CMK (cell line): ENCODE results near the gene LDLRAD2.
A peak's percentile ranks its signal among the peaks of the same experiment; 100 is the strongest.

Experiments used
- DNase-seq: peaks from one replicate; pipeline ENCODE4 v3.0.0-alpha.2; 2010; ENCODE audit warnings: low read depth

LDLRAD2 gene

DNA sequence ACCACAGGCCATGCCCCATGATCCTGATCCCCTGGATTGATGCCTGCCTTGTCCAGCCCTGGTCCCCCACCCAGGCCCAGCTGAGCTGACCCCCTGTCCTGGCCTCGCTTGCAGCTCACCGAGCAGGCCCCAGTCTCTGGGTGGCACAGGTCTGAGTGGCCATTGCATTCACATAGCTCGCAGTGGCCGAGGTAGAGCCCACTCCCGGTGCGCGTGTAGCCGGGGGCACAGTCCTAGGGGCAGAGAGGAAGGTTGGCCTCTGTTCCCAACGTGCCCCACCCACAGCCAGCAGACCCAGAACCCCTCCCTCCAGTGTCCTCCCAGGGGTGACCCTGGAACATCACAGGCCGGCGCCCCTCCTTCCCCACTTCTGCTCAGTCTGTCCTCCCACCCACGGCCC is 51.9 kb downstream of the LDLRAD2 start:
- DNase-seq: no peak

DNA sequence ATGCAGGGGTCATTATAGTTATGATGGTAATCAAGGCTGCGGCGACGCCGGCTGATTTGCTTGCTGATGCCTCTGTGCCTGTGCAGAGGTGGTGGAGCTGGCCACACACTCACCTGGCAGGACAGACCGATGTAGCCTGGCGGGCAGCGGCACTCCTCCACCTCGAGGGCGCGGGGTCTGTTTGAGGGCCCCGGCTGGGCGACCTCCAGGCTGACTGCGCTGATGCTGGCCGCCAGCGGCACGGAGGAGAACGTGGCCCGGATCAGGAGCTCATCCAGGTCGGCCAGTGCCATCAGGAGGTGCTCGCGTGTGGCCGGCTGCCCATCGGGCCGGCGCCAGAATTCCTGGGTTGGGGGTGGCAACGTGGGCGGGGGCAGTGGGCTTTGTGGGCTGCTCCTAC is 52.7 kb downstream of the LDLRAD2 start:
- no peak for DNase-seq

- DNase-seq: no peak
Observed at GRCh38 chr1:21865609-21865942, 53.5 kb downstream of the LDLRAD2 start.

DNA sequence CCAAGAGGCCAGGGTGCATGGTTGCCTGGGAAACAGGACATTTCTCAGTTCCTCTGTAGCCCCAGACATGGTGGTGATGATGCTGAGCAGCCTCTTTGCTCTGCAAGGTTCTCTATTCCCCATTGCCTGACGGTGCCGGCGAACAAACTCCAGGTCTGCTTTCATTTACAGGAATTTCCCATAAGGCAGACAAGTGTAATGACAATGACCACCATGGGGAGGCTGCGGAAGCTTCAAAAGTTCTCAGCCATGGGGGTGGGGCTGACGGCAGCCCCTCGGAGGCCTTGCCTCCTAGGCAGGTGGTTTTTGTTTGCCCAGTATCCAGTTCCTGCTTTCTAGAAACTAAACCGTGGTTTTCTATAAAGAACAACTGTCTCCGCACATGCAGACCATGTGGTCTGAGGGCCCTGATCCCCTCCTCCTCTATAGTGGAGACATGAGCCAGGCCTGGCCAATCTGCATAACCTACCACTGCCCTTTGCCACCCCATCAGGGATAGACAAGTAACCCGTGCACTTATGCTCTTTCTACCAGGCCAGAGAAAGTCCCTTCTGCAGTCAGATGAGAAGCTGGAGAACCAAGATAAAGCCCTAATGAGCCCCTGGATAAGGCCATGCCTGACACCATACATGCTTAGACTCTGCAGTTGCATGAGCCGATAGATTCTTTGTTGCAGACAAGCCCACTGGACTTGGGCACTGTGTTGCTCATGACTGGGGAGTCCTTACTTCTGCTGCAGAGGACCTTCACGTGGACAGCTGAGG is 54.1 kb downstream of the LDLRAD2 start:
- DNase-seq: peak; percentile 52

DNA sequence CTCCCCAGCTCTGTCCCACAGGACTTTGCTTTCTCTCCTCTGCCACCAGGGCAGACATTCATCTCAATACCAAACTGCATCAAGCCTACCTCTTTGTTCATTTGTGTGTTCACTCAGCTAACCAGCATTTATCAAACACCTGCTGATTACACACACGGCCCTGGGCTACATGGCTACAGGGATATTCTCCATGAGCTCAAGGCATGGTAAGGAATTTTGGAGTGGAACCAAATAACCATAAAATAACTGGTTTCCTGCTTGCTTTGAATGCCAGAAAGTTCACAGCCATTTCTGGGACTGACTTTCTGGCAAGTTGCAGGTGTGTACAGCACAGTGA is 54.6 kb downstream of the LDLRAD2 start:
- no peak for DNase-seq

- no peak for DNase-seq
Observed at GRCh38 chr1:21867451-21867996, 55.5 kb downstream of the LDLRAD2 start.

DNA sequence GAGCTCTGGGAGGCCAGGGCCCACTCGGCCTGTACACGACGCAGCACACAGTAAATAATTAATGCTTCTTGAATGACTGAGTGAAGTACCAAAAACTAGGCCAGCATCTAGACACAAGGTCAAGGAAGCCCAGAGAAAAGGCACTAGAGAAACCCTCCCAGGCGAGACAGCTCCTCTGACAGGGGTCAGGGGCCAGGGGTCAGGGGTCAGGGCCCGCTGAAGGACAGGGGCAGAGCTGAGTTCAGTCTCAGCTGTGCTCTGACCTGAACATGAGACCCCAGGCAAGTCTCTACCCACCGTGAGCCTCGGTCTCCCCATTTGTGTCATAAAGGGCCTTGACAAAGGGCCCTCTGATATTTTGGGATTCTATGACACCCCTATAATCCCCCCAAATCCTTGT is 56.4 kb downstream of the LDLRAD2 start:
- DNase-seq: no peak

GRCh38 chr1:21868941-21869454 is 56.9 kb downstream of the LDLRAD2 start:
- no peak for DNase-seq

DNA sequence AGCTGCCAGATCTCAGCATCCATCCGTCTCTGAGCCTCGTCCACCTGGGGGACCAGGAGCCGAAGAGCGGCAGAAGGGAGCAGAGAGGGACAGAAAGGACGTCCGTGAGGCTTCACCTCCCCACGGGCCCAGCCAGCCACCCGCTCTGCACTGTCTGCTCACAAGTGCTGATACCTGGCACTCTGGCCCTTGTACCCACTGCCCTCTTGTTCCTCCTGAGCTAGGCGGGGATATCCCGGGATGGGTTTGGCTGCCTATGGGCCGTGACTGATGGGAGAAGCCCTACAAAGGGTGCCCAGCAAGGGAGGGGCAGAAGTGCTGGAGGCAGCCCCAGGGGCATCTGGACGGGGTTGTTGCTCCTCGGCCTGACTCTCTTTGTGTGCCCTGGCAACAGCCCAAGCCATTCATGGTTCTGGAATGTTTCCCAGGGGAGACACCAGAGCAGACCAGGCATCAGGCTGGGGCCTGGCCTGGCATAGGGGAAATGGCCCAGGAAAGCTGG is 57.6 kb downstream of the LDLRAD2 start:
- no peak for DNase-seq

- DNase-seq: no peak
Observed at GRCh38 chr1:21870611-21871010, 58.5 kb downstream of the LDLRAD2 start.

GRCh38 chr1:21871943-21872342 is 59.9 kb downstream of the LDLRAD2 start:
- DNase-seq: no peak

GRCh38 chr1:21872445-21873079 is 60.5 kb downstream of the LDLRAD2 start:
- no peak for DNase-seq

- DNase-seq: no peak
Observed at GRCh38 chr1:21873174-21873573, 61.1 kb downstream of the LDLRAD2 start.

DNA sequence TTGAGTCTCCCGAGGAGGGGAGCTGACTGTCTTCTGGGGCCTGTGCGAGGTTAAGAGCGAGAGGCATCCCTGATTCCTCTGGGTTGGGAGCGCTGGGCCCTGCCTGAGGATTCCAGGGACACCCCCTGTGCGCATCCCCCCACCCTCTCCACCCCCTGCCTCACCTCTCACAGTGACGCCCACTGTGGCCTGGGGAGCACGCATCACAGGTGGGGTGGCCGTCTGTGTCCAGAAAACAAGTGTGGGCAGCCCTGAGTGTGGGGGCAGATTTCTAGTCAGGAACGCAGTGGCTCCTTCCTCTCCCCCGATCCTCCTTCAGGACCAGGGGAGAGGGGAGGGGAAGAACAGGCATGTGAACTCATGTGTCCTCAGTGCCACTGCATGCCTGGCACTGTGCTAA is 61.7 kb downstream of the LDLRAD2 start:
- no peak for DNase-seq

DNA sequence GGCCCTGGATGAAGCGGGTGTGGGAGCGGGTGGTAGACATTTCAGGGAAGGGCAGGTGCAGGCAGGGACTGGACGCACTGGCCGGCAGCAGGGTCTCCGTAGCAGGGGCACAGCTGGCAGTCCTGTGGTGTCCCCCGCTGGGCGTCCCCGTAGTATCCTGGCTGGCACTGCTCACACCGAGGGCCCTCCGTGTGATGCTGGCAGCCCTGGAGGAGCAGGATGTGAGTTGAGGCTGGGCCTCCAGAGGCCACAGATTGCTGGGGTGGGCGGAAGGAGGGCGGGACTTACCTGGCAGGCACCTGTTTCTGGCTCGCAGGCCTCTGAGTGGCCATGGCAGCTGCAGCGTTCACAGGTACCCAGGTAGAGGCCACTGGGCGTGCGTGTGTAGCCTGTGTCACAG is 62.3 kb downstream of the LDLRAD2 start:
- no peak for DNase-seq
